SH-SY5Y (cell line): ENCODE results near the gene PEDS1.

Experiments used
- GATA2 ChIP-seq: IDR thresholded peaks from 2 replicates; pipeline ENCODE4 v1.6.1; 2011; ENCODE audit warnings: mild to moderate bottlenecking, low read depth, low read length
- GATA3 ChIP-seq: IDR thresholded peaks from 2 replicates; pipeline ENCODE4 v1.6.1; 2011; ENCODE audit warnings: low read depth, mild to moderate bottlenecking, low read length, moderate library complexity

DNA sequence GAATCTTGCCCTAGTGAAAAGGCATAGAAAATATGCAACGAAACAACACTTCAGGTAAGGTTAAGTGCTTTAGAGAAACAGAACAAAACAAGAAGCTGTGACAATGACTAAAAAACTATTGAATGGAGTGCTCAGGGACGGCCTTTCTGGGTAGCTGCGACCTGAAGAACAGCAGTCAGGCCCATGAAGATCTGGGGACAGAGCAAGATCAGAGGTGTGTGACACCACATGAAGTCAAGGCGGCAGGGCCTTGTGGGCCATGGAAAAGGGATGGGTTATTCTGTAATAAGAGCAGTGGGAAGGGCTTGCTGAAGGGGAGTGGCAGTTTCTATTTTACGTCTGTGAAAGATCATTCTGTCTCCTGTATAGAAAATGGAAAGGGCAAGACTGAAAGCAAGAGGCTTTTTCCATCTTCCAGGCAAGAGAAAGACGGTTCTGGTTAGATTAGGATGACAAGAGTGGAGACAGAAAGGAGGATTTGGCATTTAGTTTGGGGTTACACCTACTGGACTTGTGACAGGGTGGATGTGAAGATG, 45.7 kb downstream of the PEDS1 start:
- TF ChIP-seq GATA3 (no peak), GATA2 (no peak)
